B cell (primary cell): ENCODE data around the gene CCDC122.
A peak's percentile ranks its signal among the peaks of the same experiment; 100 is the strongest.

Experiments
- EZH2 ChIP-seq: IDR thresholded peaks from 2 replicates; pipeline ENCODE4 v1.6.1; 2012; ENCODE audit warnings: borderline replicate concordance, low read depth, mild to moderate bottlenecking, moderate library complexity, low read length; ENCODE audit not compliant: insufficient read depth, poor library complexity, severe bottlenecking
- TF ChIP-seq, protein P1 (sequence below): fragments of 200-600 bp; IDR thresholded peaks from one replicate; pipeline ENCODE4 v1.8.0; 2022; ENCODE audit warnings: antibody characterized with exemption, mild to moderate bottlenecking

DNA sequence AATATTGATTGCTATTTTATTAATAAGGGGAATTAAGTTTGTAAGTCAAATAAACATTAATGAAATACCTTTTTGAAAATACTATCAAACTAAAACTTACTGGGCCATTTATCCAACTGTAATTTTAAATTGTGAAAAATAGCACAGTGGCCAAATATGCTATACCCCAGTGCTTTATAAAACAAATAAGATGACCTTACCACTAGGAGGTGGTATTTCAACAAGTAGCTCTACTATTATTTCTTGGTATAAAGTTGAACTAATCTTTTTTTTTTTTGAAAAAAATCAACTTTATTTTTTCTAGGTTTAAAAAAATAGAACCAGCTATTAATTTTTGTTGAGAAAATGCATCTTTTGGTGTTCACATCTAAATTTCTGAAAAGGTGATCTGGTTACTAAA lies 14.9 kb upstream of the CCDC122 start:
- TF ChIP-seq, protein P1, sequence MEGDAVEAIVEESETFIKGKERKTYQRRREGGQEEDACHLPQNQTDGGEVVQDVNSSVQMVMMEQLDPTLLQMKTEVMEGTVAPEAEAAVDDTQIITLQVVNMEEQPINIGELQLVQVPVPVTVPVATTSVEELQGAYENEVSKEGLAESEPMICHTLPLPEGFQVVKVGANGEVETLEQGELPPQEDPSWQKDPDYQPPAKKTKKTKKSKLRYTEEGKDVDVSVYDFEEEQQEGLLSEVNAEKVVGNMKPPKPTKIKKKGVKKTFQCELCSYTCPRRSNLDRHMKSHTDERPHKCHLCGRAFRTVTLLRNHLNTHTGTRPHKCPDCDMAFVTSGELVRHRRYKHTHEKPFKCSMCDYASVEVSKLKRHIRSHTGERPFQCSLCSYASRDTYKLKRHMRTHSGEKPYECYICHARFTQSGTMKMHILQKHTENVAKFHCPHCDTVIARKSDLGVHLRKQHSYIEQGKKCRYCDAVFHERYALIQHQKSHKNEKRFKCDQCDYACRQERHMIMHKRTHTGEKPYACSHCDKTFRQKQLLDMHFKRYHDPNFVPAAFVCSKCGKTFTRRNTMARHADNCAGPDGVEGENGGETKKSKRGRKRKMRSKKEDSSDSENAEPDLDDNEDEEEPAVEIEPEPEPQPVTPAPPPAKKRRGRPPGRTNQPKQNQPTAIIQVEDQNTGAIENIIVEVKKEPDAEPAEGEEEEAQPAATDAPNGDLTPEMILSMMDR, result peak; percentile 45
- no peak for TF ChIP-seq EZH2
